ENCODE measurements around the gene PAPPA2. TPM values are rescaled to one million over a fixed set of nuclear protein-coding genes. Genes with fewer than 3 reads are reported as not detected.
"Not testable (repeated sequence)": the region's sequence is repeated elsewhere in the genome, so short reads cannot be mapped to it uniquely, and the experiment has no call there.

The PAPPA2 gene
- total RNA-seq, 4 donors from 2014 or later = under 0.01 to 3.1 (median 0.45) TPM

- intact Hi-C loops (cut with DNase I) = no loop called here
- WGBS = 63% methylated on average over 1 of the region's 1 CpG
- Histone ChIP-seq H3K9me3 (peaks cover 0 to 7% (median 0%) of the 10 kb centered on the region in 4 donors), H3K36me3 (no peaks in the 10 kb centered on the region), H3K27ac (replicated peaks in 1 of 4) (no peak overlapping the region), H3K4me1 (no peaks in the 10 kb centered on the region), H3K4me3 (no peak overlapping the region), H3K27me3 (no peaks in the 10 kb centered on the region)
- no peak for DNase-seq (ENCODE audit: extremely low spot score)
- TF ChIP-seq EP300 (IDR thresholded peaks at IDR 0.05) (no peak), CTCF (IDR thresholded peaks at IDR 0.05) (no peak), POLR2A (IDR thresholded peaks at IDR 0.05; ENCODE audit: low read depth) (no peak), POLR2AphosphoS5 (IDR thresholded peaks at IDR 0.05) (no peak)
These were observed 12.4 kb upstream of the PAPPA2 start for GRCh38 chr1:176450526-176450925.

GRCh38 chr1:176451741-176452140 is 11.2 kb upstream of the PAPPA2 start:
- H3K9me3 ChIP-seq; H3K36me3 ChIP-seq; intact Hi-C loops (cut with DNase I); H3K4me3 ChIP-seq; H3K4me1 ChIP-seq; H3K27me3 ChIP-seq; DNase-seq (ENCODE audit: extremely low spot score); H3K27ac ChIP-seq (replicated peaks in 1 of 4): not testable (repeated sequence)
- WGBS = 79% methylated on average over 2 of the region's 2 CpGs

- no peak for DNase-seq (ENCODE audit: extremely low spot score)
- Histone ChIP-seq H3K27me3 (no peaks in the 10 kb centered on the region), H3K4me3 (no peak overlapping the region), H3K4me1 (no peaks in the 10 kb centered on the region), H3K36me3 (no peaks in the 10 kb centered on the region), H3K27ac (replicated peaks in 1 of 4) (no peak overlapping the region), H3K9me3 (peaks cover 0 to 21% (median 0%) of the 10 kb centered on the region in 4 donors)
- intact Hi-C loops (cut with DNase I) = no loop called here
- no peak for TF ChIP-seq EP300 (IDR thresholded peaks at IDR 0.05)
- TF ChIP-seq POLR2AphosphoS5 (IDR thresholded peaks at IDR 0.05) = no peak
- no peak for TF ChIP-seq CTCF (IDR thresholded peaks at IDR 0.05)
- TF ChIP-seq POLR2A (IDR thresholded peaks at IDR 0.05; ENCODE audit: low read depth) = no peak
- 83% methylated on average over 8 of the region's 8 CpGs for WGBS
These were observed 6.2 kb upstream of the PAPPA2 start for GRCh38 chr1:176456795-176457194.

- Histone ChIP-seq H3K4me3 (no peak overlapping the region), H3K36me3 (no peaks in the 10 kb centered on the region), H3K9me3 (peaks cover 0 to 13% (median 0%) of the 10 kb centered on the region in 4 donors), H3K27me3 (no peaks in the 10 kb centered on the region), H3K27ac (replicated peaks in 1 of 4) (no peak overlapping the region), H3K4me1 (no peaks in the 10 kb centered on the region)
- no peak for DNase-seq (ENCODE audit: extremely low spot score)
- 54% methylated on average over 2 of the region's 2 CpGs for WGBS
- intact Hi-C loops (cut with DNase I) = no loop called here
- TF ChIP-seq POLR2A (IDR thresholded peaks at IDR 0.05; ENCODE audit: low read depth) = no peak
- TF ChIP-seq POLR2AphosphoS5 (IDR thresholded peaks at IDR 0.05) = no peak
- no peak for TF ChIP-seq EP300 (IDR thresholded peaks at IDR 0.05)
- no peak for TF ChIP-seq CTCF (IDR thresholded peaks at IDR 0.05)
These were observed 2.2 kb upstream of the PAPPA2 start for GRCh38 chr1:176460544-176461336.

- H3K4me3 ChIP-seq = no peak overlapping the region
- no peak overlapping the region for H3K27ac ChIP-seq (replicated peaks in 1 of 4)
- intact Hi-C loops (cut with DNase I) = no loop called here
- no peaks in the 10 kb centered on the region for H3K36me3 ChIP-seq
- peaks cover 0 to 13% (median 0%) of the 10 kb centered on the region in 4 donors for H3K9me3 ChIP-seq
- no peak for TF ChIP-seq POLR2A (IDR thresholded peaks at IDR 0.05; ENCODE audit: low read depth)
- no peak for TF ChIP-seq EP300 (IDR thresholded peaks at IDR 0.05)
- TF ChIP-seq POLR2AphosphoS5 (IDR thresholded peaks at IDR 0.05) = no peak
- TF ChIP-seq CTCF (IDR thresholded peaks at IDR 0.05) = no peak
- DNase-seq (ENCODE audit: extremely low spot score) = no peak
- WGBS = 67% methylated on average over 1 of the region's 1 CpG
- no peaks in the 10 kb centered on the region for H3K27me3 ChIP-seq
- no peaks in the 10 kb centered on the region for H3K4me1 ChIP-seq
These were observed 1.4 kb upstream of the PAPPA2 start for GRCh38 chr1:176461576-176461975.

Measured in esophagus muscularis mucosa (tissue), 4 donors.